ENCODE results near the gene ACOT7. TPM values are rescaled to one million over a fixed set of nuclear protein-coding genes. Genes with fewer than 3 reads are reported as not detected.

Gene ACOT7
- total and polyA plus RNA-seq, 2 of the 13 experiments (the other 11 are each of a cell fraction or from before 2014, with no cell fraction given): 33.0 to 55.8 TPM

DNA sequence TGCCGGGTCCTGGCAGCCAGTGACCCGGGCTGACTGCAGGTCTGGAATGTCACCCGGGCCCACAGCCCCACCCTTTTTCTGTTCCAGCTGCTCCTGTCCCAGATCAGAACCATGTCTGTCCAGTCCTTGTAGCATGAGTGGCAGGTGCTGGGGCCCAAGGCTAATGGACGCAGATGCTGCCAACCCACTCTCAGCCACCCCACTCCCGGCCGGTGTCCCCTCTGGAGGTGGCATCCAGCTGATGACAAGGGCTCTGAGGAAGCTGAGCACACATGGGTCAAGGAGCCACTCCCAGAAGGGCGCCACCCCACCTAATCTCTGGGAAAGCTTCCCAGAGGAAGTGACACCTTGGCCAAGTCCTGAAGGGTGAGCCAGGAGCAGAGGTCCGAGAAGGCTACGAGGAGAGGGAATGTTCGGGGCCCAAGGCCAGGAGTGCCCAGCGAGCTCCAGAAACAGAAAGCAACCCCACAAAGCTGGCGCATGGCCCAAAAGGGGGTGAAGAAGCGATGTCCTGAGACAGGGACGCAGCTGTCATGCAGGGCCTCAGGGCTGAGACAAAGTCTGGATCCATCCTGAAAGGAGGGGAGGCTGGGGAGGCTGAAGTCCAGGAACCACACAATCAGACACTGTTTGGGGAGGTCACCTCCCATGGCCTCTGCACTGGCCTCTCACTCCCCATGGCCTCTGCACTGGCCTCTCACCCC is 39.5 kb downstream of the ACOT7 start (continued):
- TF ChIP-seq SATB2 (CRISPR knock-in tag; IDR thresholded peaks at IDR 0.05) (0 out of 2 replicates have a peak, but pooled peaks have one; percentile 7), SNAPC4 (CRISPR knock-in tag; IDR thresholded peaks at IDR 0.05) (0 out of 2 replicates have a peak, but pooled peaks have one; percentile 33), EHMT2 (IDR thresholded peaks at IDR 0.05; ENCODE audit: borderline replicate concordance, low read depth, low read length) (no peak), ZBTB38 (CRISPR knock-in tag; IDR thresholded peaks at IDR 0.05) (peak; percentile 44; the same call in 1 of the 2 replicates), NFE2L2 (IDR thresholded peaks at IDR 0.05; ENCODE audit: low read length) (no peak), ZNF570 (CRISPR knock-in tag; IDR thresholded peaks at IDR 0.05; ENCODE audit: borderline replicate concordance) (no peak), ZNF121 (CRISPR knock-in tag; IDR thresholded peaks at IDR 0.05) (no peak), ZNF839 (CRISPR knock-in tag; IDR thresholded peaks at IDR 0.05; ENCODE audit: borderline replicate concordance) (no peak), NR2F2 (IDR thresholded peaks at IDR 0.05; ENCODE audit: borderline replicate concordance, low read depth) (peak; percentile 71), RFX5 (IDR thresholded peaks at IDR 0.05; ENCODE audit: low read depth, low read length) (peak; percentile 56; the same call in 1 of the 2 replicates), KMT2A (CRISPR knock-in tag; IDR thresholded peaks at IDR 0.05) (0 out of 2 replicates have a peak, but pooled peaks have one; percentile 26), SNAI1 (CRISPR knock-in tag; IDR thresholded peaks at IDR 0.05; ENCODE audit: borderline replicate concordance) (0 out of 2 replicates have a peak, but pooled peaks have one; percentile 42), ZBTB7B (CRISPR knock-in tag; IDR thresholded peaks at IDR 0.05) (0 out of 2 replicates have a peak, but pooled peaks have one; percentile 23), ZMYM4 (CRISPR knock-in tag; IDR thresholded peaks at IDR 0.05) (peak; percentile 48; the same call in 1 of the 2 replicates), ZNF782 (CRISPR knock-in tag; IDR thresholded peaks at IDR 0.05; ENCODE audit: borderline replicate concordance) (no peak), ZNF292 (CRISPR knock-in tag; IDR thresholded peaks at IDR 0.05; ENCODE audit: borderline replicate concordance, low read depth) (0 out of 2 replicates have a peak, but pooled peaks have one; percentile 18), ZNF34 (CRISPR knock-in tag; IDR thresholded peaks at IDR 0.05; ENCODE audit: borderline replicate concordance) (peak; percentile 71; the same call in 1 of the 2 replicates), PITX1 (CRISPR knock-in tag; IDR thresholded peaks at IDR 0.05) (0 out of 2 replicates have a peak, but pooled peaks have one; percentile 46), ZNF589 (CRISPR knock-in tag; conservative IDR thresholded peaks at IDR 0.05) (no peak), SOX5 (CRISPR knock-in tag; IDR thresholded peaks at IDR 0.05; ENCODE audit: borderline replicate concordance) (no peak)
- TF ChIP-seq, protein P1, sequence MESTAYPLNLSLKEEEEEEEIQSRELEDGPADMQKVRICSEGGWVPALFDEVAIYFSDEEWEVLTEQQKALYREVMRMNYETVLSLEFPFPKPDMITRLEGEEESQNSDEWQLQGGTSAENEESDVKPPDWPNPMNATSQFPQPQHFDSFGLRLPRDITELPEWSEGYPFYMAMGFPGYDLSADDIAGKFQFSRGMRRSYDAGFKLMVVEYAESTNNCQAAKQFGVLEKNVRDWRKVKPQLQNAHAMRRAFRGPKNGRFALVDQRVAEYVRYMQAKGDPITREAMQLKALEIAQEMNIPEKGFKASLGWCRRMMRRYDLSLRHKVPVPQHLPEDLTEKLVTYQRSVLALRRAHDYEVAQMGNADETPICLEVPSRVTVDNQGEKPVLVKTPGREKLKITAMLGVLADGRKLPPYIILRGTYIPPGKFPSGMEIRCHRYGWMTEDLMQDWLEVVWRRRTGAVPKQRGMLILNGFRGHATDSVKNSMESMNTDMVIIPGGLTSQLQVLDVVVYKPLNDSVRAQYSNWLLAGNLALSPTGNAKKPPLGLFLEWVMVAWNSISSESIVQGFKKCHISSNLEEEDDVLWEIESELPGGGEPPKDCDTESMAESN (CRISPR knock-in tag; conservative IDR thresholded peaks at IDR 0.05): no peak

Data from HepG2 (cell line).